ENCODE results near the gene SLC38A3. TPM values are rescaled to one million over a fixed set of nuclear protein-coding genes. Genes with fewer than 3 reads are reported as not detected.

The SLC38A3 gene
- total and polyA plus RNA-seq, 2 donors (not counting 1 experiment from before 2014, with no cell fraction given) = not detected

DNA sequence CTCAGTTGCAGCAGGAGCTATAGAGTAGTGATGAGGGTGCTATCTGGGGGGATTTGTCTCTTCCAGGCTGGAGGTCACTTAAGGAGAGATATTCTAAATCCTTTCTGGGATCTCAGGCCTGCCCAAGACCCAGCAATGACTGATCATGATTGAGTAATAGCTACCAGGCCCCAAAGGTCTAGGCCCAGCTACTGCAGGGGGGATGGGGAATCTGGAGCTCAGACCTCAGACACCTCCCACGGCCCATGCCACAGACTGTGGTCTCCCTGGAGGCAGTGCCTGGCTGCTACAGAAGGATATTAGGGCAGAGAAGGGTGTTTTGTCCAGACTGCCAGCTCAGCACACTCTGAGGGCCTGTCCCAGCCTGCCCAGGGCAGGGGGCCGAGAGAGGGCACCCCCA, 6.9 kb downstream of the SLC38A3 start:
- H3K27me3 ChIP-seq (replicated peaks in 1 of 4; ENCODE audit: control extremely low read depth in 1 of 4, control insufficient read depth in 3 of 4, insufficient read depth in 4 of 4, low read length in 3 of 4) = peaks cover 0 to 6% (median 1%) of the 10 kb centered on the region in 4 experiments
- no peak for DNase-seq

DNA sequence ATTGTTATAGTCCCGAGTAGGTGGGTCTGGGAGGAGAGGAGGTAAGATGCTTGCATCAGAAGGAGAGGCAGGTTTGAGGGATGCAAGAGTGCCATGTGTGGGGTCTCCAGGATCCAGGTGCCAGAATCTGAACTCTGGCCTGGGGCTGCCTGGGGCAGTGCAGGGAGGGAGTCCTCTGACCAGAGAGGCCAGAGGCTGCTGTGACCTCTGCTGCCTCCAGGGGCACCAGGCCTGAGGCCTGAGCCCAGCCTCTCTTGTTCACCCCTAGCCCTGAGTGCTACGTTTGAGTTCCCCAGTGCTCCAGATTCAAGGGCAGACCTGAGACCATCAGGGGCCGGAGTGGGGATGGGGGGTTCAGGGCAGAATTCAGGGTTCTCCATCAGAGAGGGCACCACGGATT, 7.4 kb downstream of the SLC38A3 start:
- no peak overlapping the region for H3K4me3 Mint-ChIP-seq
- H3K9ac ChIP-seq (ENCODE audit: low read length) = no peak overlapping the region
- ChIA-PET CTCF (no interaction called here), POLR2A (no interaction called here)
- 78% methylated on average over 4 of the region's 4 CpGs for WGBS (ENCODE audit: insufficient coverage)
- H3K36me3 ChIP-seq (replicated peaks in 1 of 2; ENCODE audit: control extremely low read depth in 1 of 2, control insufficient read depth in 1 of 2, extremely low read depth in 1 of 2, insufficient read depth in 2 of 2, low read length in 1 of 2) = no peaks in the 10 kb centered on the region
- DNase-seq (no peak), ATAC-seq (ENCODE audit: low read depth) (no peak)
- H3K27ac ChIP-seq (ENCODE audit: low read length in 2 of 2) = no peak overlapping the region
- H3K9me3 ChIP-seq (ENCODE audit: control extremely low read depth in 1 of 3, control insufficient read depth in 2 of 3, insufficient read depth in 1 of 3, low read length in 2 of 3) = peaks cover 0 to 2% (median 0%) of the 10 kb centered on the region in 3 donors
- H4K20me1 ChIP-seq (ENCODE audit: control insufficient read depth, insufficient read depth, low read length, poor library complexity, severe bottlenecking) = no peaks in the 10 kb centered on the region
- no peak for TF ChIP-seq EZH2 (IDR thresholded peaks at IDR 0.05; ENCODE audit: borderline replicate concordance, insufficient read depth, low read depth, low read length, poor library complexity, severe bottlenecking)
- TF ChIP-seq, protein P1, sequence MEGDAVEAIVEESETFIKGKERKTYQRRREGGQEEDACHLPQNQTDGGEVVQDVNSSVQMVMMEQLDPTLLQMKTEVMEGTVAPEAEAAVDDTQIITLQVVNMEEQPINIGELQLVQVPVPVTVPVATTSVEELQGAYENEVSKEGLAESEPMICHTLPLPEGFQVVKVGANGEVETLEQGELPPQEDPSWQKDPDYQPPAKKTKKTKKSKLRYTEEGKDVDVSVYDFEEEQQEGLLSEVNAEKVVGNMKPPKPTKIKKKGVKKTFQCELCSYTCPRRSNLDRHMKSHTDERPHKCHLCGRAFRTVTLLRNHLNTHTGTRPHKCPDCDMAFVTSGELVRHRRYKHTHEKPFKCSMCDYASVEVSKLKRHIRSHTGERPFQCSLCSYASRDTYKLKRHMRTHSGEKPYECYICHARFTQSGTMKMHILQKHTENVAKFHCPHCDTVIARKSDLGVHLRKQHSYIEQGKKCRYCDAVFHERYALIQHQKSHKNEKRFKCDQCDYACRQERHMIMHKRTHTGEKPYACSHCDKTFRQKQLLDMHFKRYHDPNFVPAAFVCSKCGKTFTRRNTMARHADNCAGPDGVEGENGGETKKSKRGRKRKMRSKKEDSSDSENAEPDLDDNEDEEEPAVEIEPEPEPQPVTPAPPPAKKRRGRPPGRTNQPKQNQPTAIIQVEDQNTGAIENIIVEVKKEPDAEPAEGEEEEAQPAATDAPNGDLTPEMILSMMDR (IDR thresholded peaks at IDR 0.05) = no peak
- H3K27me3 ChIP-seq (replicated peaks in 1 of 4; ENCODE audit: control extremely low read depth in 1 of 4, control insufficient read depth in 3 of 4, insufficient read depth in 4 of 4, low read length in 3 of 4) = peaks cover 0 to 3% (median 1%) of the 10 kb centered on the region in 4 experiments
- H3K4me2 ChIP-seq (replicated peaks; ENCODE audit: low read depth, low read length, poor library complexity, severe bottlenecking) = no peak overlapping the region
- no peaks in the 10 kb centered on the region for H3K4me1 ChIP-seq (ENCODE audit: control insufficient read depth in 2 of 2, insufficient read depth in 2 of 2, low read length in 2 of 2)
- no peak overlapping the region for H2AFZ ChIP-seq (ENCODE audit: insufficient read depth, low read depth, low read length, poor library complexity, severe bottlenecking)
- peaks cover 4% of the 10 kb centered on the region for H3K27me3 Mint-ChIP-seq
- H3K4me1 Mint-ChIP-seq = no peaks in the 10 kb centered on the region
- intact Hi-C loops (cut with micrococcal nuclease) = no loop called here
- H3K27ac Mint-ChIP-seq = no peak overlapping the region
- no peaks in the 10 kb centered on the region for H3K9me3 Mint-ChIP-seq (ENCODE audit: insufficient read depth)
- no peaks in the 10 kb centered on the region for H3K79me2 ChIP-seq (ENCODE audit: control insufficient read depth, insufficient read depth, low read length)
- no peak overlapping the region for H3K4me3 ChIP-seq (ENCODE audit: control extremely low read depth in 1 of 5, extremely low read depth in 1 of 5, insufficient read depth in 1 of 5, low read depth in 2 of 5, low read length in 4 of 5)

More for the DNA sequence above, 6.9 kb downstream of the SLC38A3 start:
- Histone ChIP-seq H3K4me2 (replicated peaks; ENCODE audit: low read depth, low read length, poor library complexity, severe bottlenecking) (no peak overlapping the region), H3K36me3 (replicated peaks in 1 of 2; ENCODE audit: control extremely low read depth in 1 of 2, control insufficient read depth in 1 of 2, extremely low read depth in 1 of 2, insufficient read depth in 2 of 2, low read length in 1 of 2) (no peaks in the 10 kb centered on the region), H2AFZ (ENCODE audit: insufficient read depth, low read depth, low read length, poor library complexity, severe bottlenecking) (no peak overlapping the region), H3K79me2 (ENCODE audit: control insufficient read depth, insufficient read depth, low read length) (no peaks in the 10 kb centered on the region), H4K20me1 (ENCODE audit: control insufficient read depth, insufficient read depth, low read length, poor library complexity, severe bottlenecking) (no peaks in the 10 kb centered on the region), H3K9me3 (ENCODE audit: control extremely low read depth in 1 of 3, control insufficient read depth in 2 of 3, insufficient read depth in 1 of 3, low read length in 2 of 3) (peaks cover 0 to 2% (median 0%) of the 10 kb centered on the region in 3 donors), H3K4me3 (ENCODE audit: control extremely low read depth in 1 of 5, extremely low read depth in 1 of 5, insufficient read depth in 1 of 5, low read depth in 2 of 5, low read length in 4 of 5) (no peak overlapping the region), H3K4me1 (ENCODE audit: control insufficient read depth in 2 of 2, insufficient read depth in 2 of 2, low read length in 2 of 2) (no peaks in the 10 kb centered on the region), H3K9ac (ENCODE audit: low read length) (no peak overlapping the region), H3K27ac (ENCODE audit: low read length in 2 of 2) (no peak overlapping the region)
- ChIA-PET CTCF (interaction anchor here (0.6 to 1.4 kb wide), 2 partner anchors 17 to 117 kb away, joined by 4 to 5 read pairs; no protein-coding TSS in a partner anchor), POLR2A (no interaction called here)
- 80% methylated on average over 2 of the region's 2 CpGs for WGBS (ENCODE audit: insufficient coverage)
- ATAC-seq (ENCODE audit: low read depth) = no peak
- TF ChIP-seq, protein P1 (IDR thresholded peaks at IDR 0.05) = no peak
- TF ChIP-seq EZH2 (IDR thresholded peaks at IDR 0.05; ENCODE audit: borderline replicate concordance, insufficient read depth, low read depth, low read length, poor library complexity, severe bottlenecking) = no peak
- intact Hi-C loops (cut with micrococcal nuclease) = no loop called here
- peaks cover 5% of the 10 kb centered on the region for H3K27me3 Mint-ChIP-seq
- no peak overlapping the region for H3K4me3 Mint-ChIP-seq
- no peak overlapping the region for H3K27ac Mint-ChIP-seq
- no peaks in the 10 kb centered on the region for H3K9me3 Mint-ChIP-seq (ENCODE audit: insufficient read depth)
- no peaks in the 10 kb centered on the region for H3K4me1 Mint-ChIP-seq

All from B cell (primary cell).